HTR-8/SVneo (cell line): ENCODE measurements around the gene TMEM170B.
"Not testable (repeated sequence)": the region's sequence is repeated elsewhere in the genome, so short reads cannot be mapped to it uniquely, and the experiment has no call there.

Experiments
- DNase-seq: peaks from one replicate; pipeline ENCODE4 v3.0.0; 2011; ENCODE audit warnings: low spot score, mixed read lengths; ENCODE audit not compliant: insufficient read length
- FAIRE-seq: peaks from 2 replicates; lab custom pipeline; 2011; peaks lifted over from hg19 to GRCh38; lab: Jason Lieb, UNC

The TMEM170B gene

DNA sequence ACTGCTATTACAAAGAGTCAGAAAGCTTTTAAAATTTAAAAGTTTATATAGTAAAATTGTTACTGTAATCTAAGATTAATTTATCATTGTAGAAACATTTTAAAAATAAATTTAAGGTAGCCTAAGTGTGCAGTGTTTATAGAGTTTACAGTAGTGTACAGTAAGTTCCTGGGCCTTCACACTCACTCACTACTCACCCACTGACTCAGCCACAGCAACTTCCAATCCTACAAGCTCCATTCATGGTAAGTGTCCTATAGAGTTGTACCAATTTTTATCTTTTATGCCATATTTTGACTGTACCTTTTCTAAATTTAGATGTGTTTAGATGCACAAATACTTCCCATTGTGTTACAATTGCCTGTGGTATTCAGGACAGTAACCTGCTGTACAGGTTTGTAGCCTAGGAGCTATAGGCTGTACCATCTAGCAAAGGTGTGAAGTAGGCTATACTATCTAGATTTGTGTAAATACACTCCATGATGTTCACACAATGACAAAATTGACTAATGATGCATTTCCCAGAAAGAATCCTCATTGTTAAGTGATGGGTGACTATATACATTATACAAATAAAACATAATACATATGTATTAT lies 10.2 kb upstream of the TMEM170B start:
- FAIRE-seq (no peak), DNase-seq (no peak)

DNA sequence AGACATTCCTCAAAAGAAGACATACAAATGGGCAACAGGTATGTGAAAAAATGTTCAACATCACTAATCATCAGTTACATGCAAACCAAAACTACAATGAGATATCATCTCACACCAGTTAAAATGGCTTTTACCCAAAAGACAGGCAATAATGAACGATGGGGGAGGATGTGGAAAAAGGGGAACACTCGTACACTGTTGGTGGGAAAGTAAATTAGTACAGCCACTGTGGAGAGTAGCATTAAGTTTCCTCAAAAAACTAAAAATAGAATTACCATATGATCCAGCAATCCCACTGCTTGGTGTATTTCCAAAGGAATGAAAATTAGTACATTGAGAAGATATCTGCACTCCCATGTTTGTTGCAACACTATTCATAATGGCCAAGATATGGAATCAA lies 8.6 kb upstream of the TMEM170B start:
- DNase-seq (no peak), FAIRE-seq (peak; percentile 16)

DNA sequence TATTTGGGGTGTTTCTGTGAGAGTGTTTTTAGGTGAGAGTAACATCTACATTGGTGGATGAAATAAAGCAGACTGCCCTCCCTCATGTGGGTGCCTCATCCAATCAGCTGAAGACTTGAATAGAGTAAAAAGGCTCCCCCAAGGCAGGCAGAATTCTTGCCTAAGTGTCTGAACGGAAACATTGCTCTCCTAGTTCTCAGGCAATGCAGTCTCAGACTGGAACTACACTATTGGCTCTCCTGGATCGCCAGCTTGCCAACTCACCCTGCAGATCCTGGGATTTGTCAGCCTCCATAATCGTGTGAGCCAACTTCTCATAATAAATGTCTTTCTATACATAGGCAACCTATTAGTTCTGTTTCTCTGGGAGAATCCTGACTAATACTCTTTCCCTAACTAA lies 5.5 kb upstream of the TMEM170B start:
- DNase-seq (no peak), FAIRE-seq (no peak)

DNA sequence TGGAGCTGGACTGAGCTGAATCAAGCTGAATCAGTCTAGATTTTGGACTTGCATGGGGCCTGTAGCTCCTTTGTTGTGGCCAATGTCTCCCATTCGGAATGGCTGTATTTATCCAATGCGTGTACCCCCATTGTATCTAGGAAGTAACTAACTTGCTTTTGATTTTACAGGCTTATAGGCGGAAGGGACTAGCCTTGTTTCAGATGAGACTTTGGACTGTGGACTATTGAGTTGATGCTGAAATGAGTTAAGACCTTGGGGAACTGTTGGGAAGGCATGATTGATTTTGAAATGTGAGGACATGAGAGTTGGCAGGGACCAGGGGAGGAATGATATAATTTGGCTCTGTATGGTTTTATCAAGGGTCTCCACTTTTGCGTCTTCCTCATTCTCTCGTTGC lies 3.0 kb upstream of the TMEM170B start:
- FAIRE-seq (no peak), DNase-seq (no peak)

DNA sequence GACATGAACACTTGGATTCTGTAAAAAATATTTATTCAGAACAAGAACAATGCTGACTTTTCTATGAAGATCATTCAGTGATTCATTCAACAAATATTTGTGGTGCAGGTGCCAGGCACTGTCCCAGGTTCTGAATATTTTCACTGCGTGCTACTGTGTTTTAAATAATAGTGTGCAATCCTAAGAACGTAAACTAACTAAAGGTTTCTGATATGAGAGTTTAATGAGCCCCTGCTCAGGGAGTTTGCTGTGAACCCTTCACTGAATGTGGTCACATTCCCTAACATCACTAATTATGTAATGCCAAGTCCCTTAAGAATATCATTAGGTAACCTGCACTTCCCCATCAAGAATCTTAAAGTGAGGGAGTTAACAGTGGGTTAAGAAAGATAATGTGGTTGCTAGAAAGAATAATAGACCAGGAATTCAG lies 1.7 kb upstream of the TMEM170B start:
- FAIRE-seq (no peak), DNase-seq (no peak)

DNA sequence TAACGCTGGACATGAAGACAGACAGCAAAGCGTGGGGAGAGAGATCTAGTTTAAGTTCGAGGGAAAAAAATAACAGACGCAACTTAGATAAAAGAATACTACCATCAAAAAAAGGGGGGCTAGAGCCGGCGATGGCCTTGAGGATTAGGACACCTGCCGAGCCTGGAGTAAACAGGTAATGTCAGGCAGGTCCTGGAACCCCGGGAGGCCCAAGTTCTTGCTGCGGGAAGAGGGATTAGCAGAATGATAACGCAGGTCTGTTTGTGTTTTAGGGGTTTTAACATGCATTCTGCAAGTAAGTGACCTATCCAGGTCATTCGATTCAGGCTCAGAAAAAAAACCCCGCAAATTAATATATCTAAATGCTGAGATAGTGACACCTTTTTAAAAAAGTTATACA lies 754 bp upstream of the TMEM170B start:
- FAIRE-seq (no peak), DNase-seq (no peak)

DNA sequence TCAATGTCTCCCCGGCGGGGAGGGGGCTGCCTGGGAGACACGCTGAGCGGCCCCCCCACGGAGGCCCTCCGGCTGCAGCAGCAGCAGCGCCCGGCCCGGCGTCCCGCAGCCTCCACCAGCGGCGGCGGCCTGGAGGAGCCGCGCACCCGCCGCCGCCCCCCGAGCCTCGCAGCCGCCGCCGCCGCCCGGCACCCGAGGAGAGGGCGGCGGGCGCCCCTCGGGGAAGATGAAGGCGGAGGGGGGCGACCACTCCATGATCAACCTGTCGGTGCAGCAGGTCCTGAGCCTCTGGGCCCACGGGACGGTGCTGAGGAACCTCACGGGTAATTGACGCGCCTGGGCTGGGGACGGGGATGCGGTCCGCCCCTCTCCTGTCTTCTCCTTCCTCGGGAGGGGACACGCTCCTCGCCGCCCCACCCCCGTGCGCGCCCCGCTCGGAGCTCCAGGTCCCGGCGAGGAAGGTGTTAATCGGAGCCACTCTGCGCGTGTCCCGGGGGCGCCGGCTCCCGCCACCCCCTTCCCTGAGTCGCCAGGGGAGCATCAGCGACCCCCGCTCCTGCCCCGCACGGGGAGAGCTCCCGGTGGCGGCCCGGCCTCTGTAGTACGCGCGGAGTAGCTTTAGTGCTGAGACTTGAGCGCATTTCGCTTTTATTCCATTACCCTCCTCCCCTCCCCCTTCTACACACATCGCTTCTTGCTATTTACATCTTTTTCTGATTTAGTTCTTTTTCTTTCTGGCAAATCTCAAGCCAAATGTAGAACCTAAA lies 686 bp downstream of the TMEM170B start:
- no peak for FAIRE-seq
- peak; percentile 20 for DNase-seq

DNA sequence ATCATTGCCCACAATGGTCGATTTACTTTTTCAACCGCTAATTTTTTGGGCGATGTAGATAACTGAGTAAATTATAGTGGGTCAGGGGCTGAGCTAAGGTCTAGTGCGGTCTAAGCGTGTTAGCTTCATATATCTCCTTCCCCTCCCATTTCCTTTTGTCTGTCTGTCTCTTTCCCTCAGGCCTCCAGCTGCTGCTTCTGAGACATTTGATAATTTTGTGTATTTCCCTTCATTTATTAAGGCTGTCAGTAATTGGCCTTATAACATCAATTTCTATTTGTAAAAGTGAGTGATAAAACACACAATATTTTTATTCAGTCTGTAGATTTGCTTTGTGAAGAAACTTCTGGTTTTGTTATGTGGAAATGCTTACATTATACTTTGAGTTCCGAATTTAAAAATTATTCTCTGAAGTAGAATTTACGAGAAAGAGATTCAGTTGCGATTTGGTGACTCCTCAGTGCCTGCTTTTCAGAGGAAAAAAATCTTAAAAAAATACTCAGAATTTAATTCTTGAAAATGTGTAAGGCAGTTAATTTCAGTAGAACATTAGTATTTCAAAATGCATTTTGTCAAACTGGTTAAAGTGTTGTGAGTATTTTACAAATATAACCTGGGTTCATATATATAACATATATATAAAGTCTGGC lies 1.4 kb downstream of the TMEM170B start:
- FAIRE-seq (no peak), DNase-seq (no peak)

DNA sequence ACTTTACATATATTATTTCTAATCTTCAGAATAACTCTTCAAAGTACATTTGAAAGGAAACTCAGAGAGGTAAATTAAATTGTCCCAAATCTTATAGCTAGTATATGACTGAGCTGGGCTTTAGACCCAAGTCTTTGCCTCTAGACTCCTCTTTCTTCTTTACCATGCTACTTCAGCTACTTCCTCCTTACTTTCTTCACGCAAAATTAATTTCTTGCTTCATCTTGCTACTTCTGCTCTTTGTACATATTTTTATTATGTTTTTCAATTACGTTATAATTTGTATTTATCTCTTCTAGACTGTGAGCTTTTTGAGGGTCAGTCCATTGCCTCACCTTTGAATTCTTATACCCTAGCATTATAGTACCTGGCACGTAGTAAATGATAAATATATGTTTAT lies 5.3 kb downstream of the TMEM170B start:
- DNase-seq = no peak
- FAIRE-seq = no peak

DNA sequence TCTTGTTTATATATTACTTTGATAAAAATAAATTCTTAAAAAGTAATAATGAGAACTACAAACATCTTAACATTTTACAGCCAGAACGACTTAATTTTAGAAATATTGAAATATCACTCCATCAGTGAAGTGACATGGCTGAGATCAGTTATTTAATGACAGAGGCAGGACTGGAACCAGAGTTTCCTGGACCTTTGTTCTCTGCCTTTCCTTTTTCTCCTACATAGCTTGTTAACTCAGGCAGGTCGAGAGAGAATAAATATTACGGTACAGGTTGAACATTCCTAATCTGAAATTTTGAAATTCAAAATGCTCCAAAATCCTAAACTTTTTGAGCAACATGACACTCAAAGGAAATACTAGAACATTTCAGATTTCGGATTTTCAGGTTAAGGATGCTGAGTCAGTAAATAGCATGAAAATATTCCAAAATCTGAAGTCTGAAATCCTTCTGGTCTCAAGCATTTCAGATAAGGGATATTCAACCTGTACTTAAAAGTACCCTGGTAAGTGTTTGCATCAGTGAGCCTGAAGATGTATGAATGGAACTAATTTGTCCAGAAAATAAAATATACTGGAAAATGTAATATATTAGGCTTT lies 6.5 kb downstream of the TMEM170B start:
- no peak for FAIRE-seq

DNA sequence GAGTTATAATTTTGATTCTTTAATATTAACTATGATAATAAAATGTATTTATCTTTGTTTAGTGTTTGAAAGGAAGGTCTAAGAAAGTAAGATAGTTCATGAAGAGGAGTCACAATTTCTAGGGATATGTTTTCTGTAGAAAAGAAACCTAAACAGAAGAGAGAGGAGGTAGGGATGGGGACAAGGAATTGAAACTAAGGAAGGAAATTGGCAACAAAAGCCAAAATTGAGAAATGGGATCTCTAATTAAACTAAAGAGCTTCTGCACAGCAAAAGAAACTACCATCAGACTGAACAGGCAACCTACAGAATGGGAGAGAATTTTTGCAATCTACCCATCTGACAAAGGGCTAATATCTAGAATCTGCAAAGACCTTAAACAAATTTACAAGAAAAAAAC lies 10.3 kb downstream of the TMEM170B start:
- not testable (repeated sequence) for FAIRE-seq, DNase-seq

More for the DNA sequence above, 6.5 kb downstream of the TMEM170B start:
- no peak for DNase-seq

DNA sequence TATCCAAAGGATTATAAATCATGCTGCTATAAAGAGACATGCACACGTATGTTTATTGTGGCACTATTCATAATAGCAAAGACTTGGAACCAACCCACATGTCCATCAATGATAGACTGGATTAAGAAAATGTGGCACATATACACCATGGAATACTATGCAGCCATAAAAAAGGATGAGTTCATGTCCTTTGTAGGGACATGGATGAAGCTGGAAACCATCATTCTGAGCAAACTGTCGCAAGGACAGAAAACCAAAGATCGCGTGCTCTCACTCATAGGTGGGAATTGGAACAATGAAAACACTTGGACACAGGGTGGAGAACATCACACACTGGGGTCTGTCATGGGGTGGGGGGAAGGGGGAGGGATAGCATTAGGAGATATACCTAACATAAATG lies 11.0 kb downstream of the TMEM170B start:
- DNase-seq, FAIRE-seq: not testable (repeated sequence)

DNA sequence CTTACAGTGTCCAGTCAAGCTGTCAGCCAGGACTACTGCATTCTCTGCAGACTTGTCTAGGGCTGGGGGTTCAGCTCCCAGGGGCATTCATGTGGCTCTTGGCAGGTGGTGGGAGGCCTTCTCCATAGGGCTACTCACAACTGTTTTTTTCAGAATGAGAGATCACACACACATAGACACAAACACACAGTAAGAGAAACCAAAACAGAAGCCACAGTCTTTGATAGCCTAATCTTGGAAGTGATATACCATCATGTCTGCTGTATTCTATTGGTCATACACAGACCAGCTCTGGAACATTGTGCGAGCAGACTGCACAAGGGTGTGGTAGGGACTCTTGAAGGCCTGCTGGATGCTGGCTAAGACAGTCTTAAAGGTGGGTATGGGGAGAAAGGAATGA lies 13.5 kb downstream of the TMEM170B start:
- FAIRE-seq (no peak), DNase-seq (no peak)

DNA sequence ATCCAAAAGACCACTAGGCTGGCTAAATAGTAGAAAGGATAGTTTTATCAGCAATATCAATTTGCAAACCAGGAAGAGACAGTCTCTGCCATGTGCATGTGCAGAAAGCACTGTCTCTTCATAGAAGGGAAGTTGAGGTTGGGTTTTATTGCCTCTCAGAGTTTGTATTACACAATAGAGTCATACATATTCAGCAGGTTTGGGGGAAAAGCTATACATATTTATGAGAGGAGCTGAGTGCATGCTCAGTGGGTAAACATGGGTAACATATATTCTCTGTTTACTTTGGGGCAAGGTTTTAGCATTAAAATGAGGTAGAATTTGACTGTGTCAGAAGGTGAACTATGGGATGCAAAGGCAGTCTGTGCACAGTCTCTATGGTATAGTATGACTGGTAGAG lies 14.9 kb downstream of the TMEM170B start:
- DNase-seq (no peak), FAIRE-seq (no peak)

DNA sequence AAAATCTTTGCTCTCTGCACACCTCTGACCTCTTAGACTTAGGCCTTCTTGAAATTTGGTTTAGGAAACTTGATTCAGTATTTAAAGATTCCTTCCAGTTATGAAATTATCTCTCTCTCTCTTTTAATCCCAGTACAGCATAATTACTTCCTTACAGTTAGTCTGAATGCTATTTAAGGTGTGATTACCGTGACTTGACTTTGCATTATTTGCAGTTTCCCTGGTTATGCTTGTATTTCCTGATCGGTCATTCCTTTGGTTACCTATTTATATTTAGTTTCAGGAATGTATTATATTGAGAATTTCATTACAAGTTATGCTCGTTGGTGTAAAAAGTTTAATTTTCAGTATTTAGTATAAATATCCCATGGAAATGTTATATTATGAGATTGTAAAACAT lies 16.3 kb downstream of the TMEM170B start:
- DNase-seq (no peak), FAIRE-seq (no peak)

DNA sequence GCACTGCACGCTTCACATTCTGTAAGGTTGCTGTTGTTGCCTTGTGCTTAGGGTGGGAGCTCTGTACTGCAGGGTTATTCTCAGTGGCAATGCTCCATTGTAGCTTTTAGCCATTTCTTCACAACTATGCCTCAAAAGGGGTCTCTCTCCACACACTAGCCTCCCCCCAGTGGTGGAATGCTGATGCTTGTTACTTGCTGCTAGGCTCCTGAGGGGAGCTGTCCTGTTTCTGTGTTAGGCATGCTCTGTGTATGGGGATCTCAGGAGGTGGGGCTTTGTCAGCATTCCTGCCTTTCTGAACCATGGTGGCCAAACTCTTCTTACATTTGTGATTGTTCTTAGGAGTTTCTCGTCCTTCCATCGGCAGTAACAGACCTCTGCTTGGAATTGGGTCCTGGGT lies 18.8 kb downstream of the TMEM170B start:
- DNase-seq = no peak
- FAIRE-seq = no peak

DNA sequence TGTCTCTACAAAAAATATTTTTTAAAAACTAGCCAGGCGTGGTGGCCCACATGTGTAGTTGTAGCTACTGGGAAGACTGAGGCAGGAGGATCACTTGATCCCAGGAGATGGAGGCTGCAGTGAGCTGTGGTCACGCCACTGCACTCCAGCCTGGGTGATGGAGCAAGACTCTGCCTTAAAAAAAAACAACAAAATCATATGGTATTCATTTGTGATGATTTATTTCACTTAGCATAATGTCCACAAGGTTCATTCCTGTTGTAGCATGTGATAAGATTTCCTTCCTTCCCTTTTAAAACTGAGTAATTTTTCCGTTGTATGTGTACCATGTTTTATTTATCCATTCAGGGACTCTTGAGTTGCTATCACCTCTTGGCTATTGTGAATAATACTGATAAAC lies 26.2 kb downstream of the TMEM170B start:
- FAIRE-seq (no peak), DNase-seq (no peak)

DNA sequence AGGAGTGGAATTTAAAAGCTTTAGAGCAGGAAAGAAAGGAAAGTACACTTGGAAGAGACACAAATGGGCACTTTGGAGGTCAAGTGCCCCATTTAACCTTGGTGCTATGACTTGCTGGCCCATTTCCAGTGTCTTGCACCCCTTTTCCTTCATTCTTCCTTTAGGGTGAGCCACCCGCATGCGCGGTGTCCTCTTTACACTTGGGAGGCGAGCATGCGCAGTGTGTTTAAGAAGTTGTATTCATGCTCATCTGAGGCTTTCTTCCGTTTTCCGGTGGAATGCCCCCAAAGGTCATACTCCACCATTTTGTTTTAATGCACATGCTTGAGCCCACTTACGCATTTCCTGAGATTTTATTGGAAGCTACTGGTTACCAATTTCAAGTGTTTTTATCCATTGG lies 29.1 kb downstream of the TMEM170B start:
- FAIRE-seq (no peak), DNase-seq (no peak)

DNA sequence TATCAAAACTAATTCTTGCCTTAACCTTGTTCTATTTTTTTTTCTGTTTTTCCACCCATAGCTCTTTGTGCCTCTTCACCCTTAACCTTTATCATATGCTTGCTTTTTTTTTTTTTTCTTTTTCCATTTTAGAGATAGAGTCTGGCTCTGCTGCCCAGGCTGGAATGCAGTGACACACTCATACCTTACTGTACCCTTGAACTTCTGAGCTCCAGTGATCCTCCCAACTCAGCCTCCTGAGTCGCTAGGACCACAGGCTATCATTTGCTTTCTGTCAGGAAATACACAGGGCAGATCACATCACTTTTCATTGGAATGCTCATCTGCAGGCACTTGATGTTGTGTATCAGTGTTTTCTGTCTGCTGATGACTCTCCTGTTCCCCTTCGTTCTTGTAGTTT lies 33.5 kb downstream of the TMEM170B start:
- no peak for DNase-seq
- no peak for FAIRE-seq

DNA sequence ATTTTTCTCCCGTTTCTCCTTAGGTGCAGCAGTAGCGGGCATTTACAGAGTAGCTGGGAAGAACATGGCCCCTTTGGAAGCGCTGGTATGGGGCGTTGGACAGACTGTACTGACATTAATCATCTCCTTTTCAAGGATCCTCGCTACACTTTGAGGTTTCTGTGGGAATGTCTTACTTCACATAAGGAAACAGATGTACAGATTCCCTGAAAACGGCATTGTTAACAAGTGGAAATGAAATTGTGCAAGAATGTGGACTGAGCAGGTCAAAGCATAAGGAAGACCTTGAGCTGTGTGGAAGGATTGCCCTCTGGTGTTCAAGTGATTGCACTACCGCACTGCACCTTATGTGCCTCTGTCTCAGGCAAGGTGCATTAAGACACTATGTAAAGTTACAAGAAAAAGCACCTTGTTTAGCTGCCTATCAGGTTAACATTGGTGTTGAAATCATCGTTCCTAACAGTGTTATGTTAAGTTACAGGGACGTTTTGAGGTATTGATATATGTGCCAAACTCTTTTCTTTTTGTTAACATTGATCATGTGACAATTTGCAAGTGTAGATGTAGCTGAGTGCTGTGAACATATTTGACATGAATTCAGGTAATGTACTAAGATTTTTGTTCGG lies 38.0 kb downstream of the TMEM170B start:
- peak; percentile 97 for FAIRE-seq
- DNase-seq = peak; percentile 57
